ENCODE results near the gene CASP12.

- TF ChIP-seq CTCF (IDR thresholded peaks at IDR 0.05; ENCODE audit: insufficient read depth, low read length, poor library complexity, severe bottlenecking): no peak
- TF ChIP-seq EZH2phosphoT487 (conservative IDR thresholded peaks at IDR 0.05; ENCODE audit: low read length): no peak
Observed at GRCh38 chr11:104943561-104943960, 45.3 kb upstream of the CASP12 start.
